NCI-H748 (cell line): ENCODE measurements around the gene ABCD2.
"Not testable (repeated sequence)": the region's sequence is repeated elsewhere in the genome, so short reads cannot be mapped to it uniquely, and the experiment has no call there.

Experiments used
- DNase-seq: peaks from one replicate; lab custom pipeline; 2025; ENCODE audit not compliant: unreplicated experiment; lab: John Stamatoyannopoulos, UW

ABCD2 gene

DNA sequence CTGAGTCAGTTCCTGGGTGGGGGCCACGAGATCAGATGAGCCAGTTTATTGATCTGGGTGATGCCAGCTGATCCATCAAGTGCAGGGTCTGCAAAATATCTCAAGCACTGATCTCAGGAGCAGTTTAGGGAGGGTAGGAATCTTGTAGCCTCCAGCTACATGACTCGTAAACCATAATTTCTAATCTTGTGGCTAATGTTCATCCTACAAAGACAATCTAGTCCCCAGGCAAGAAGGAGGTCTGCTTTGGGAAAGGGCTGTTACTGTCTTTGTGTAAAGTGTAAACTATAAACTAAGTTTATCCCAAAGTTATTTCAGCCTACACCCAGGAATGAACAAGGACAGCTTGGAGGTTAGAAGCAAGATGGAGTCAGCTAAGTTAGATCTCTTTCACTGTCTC is 75.4 kb downstream of the ABCD2 start:
- not testable (repeated sequence) for DNase-seq

DNA sequence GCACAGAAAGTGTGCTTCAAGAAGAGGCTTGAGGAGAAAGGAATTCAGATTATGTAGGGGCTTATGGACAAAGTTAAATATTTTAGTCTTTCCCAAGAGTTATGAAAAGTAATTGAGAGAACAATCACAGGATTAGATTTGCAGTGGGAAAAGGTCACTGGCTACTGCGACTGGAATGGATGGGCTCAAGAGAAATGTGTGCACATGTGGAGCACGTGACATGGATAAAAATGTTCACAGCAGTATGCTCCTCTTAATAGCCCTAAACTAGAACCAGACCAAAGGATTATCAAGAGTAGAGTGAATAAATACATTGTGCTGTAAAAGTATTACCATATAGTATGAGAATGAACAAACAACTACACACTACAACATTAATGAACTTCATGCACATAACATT is 78.1 kb downstream of the ABCD2 start:
- DNase-seq: no peak

DNA sequence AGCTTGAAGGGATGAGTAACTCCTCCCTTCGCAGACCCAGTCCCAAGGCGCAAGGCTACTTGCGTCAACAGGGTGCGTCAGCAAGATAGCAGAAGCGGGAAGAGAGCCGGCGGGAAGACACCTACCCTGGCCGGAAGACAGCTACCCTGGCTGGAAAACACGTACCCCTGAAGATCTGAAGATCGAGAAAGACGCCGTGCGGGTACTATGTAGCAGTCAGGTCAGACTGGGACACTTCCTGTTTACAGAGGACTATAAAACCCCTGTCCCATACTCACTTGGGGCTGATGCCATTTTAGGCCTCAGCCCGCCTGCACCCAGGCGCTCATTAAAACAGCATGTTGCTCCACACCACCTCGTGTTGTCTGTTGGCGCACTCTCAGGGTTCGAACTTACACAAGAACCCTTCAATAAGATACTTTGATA is 80.9 kb downstream of the ABCD2 start:
- no peak for DNase-seq

DNA sequence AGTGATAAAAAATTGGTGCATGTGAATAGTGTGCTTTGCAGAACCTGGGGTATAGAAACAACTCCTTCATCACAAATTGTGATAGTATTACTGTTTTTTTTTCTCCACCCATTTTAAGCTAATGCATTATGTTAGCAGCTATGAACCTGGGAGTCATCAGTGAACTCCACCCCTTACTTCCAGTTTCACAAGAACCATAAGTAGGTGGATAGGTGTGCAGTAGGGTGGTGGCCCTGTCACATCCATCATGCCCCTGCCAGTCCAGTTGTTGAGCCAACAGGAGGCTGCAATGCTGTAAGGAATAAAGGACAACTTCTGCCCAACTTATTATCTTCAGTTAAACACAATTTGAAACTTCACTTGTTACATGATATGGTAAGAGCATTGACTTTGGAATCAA is 85.7 kb downstream of the ABCD2 start:
- no peak for DNase-seq

DNA sequence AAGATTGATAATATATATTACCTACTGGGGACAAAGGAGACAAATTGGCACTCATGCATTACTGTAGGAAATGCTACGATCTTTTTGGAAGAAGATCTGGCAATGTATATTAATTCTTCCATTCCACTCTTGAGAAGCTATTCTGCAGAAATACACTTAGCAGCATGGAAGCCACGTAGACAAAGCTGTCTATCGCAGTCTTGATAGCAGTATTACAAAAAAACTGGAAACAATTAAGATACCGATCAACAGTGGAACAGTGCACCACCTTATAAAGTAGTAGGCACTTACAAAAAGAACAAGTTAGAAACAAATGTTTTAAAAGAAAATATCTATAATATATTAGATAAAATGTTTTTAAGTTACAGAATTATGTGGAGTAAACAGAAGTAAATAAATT is 87.2 kb downstream of the ABCD2 start:
- DNase-seq: no peak

DNA sequence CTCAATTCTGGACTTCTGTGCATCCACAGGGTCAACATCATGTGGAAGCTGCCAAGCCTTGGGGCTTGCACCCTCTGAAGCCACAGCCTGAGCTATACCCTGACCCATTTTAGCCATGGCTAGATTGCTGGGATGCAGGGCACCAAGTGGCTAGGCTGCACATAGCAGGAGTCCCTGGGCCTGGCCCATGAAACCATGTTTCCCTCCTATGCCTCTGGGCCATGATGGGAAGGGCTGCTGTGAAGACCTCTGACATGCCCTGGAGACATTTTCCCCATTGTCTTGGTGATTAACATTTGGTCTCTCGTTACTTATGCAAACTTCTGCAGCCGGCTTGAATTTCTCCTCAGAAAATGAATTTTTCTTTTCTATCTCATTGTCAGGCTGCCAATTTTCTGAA is 92.6 kb downstream of the ABCD2 start:
- no peak for DNase-seq

DNA sequence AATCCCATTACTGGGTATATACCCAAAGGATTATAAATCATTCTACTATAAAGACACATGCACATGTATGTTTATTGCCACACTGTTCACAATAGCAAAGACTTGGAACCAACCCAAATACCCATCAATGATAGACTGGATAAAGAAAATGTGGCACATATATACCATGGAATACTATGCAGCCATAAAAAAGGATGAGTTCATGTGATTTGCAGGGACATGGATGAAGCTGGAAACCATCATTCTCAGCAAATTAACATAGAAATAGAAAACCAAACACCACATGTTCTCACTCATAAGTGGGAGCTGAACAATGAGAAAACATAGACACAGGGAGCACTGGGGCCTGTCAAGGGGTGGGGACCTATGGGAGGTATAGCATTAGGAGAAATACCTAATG is 97.4 kb downstream of the ABCD2 start:
- not testable (repeated sequence) for DNase-seq

DNA sequence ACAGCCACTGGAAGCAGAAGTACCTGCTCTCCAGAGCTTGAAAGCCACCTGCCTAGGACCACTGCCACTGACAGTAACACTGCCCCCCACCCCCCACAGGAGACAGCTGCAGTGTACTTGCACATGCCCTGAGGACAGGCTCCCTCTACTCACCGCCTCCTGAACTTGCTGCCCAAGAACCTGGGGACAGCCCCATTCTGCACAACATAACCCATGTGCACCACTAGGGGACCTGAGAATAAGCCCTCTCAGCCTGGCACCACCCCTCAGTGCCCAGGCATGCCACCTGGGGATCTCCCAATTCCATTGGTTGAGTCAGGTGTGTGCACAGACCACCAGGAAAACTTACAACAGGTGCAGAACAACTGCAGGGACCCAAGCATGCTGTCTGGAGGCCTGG is 109.6 kb downstream of the ABCD2 start:
- DNase-seq: no peak

DNA sequence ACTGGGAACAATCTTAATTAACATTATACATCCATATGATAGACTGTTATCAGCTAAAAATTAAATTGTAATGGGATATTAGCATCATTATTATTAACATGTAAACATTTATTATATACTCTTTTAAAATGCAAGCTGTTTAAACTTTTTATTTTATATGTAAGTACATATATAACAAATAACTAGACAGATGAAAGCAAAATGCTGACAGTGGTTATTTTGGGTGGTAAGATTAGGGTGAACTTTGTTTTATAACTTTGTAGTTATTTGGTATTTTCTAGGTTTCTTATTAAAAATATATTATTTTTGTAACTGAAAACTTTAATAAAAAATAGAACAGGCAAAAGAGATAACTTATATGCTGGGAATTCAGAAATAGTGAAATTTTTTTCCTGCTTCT is 114.0 kb downstream of the ABCD2 start:
- no peak for DNase-seq

DNA sequence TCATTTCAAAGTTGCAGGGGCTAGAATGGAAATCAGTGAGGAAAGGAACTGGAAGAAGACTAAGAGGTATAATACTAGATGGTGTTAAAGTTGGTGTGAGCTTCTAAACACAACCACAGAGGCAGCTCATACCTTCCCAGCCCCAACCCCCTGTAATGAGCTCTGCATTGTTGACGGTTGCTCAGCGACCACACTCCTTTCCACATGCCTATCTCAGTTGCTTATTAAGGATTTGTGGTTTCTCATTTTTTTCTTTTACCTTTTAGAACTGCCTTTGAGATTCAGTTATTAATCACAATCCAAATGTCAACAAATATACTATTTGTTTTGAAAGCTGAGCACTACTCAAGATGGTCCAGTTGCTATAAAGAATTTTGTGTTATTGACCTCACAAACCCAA is 114.6 kb downstream of the ABCD2 start:
- DNase-seq: no peak

DNA sequence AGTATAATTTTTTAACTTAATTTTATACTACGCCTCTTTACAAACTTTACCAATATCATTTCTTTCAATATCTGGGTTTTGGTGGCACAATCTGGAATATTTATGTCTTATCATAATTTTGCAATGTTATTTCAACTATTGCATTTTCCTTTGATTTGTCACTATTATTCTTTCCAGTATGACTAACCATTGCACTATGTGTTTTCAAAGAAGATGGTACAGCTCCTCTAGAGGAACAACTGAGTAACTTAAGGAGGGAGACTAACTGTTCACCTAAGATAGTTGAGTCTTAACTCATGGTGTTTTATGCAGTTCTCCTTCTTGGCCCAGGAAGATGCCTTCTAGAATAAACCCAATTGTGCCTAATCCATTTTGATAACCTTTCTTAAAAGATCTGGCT is 116.2 kb downstream of the ABCD2 start:
- no peak for DNase-seq

DNA sequence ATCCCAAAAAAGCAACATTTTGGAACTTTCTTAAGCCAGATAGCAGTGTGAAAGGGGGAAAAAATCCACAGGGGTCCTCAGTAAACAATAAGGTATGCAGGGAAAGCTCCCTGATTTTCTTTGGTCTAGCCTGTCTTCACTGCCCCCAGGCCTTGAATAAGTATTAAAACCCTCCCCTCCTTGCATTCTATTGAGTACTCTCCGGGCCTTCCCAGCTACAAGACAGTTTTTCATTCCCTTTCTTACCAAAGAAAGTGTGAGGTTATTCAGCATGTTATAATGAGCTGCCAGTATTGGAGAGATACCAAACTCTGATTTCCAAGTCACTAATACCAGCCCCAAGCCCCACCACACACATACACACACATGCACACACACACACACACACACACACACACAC is 116.9 kb downstream of the ABCD2 start:
- DNase-seq: no peak
